NB4 (cell line): Measurements from ENCODE around the gene ARHGAP45.

Source experiments
- DNase-seq: peaks from one replicate; pipeline ENCODE4 v3.0.0; 2010; ENCODE audit warnings: low read depth
- H3K4me3 ChIP-seq: one replicate; pipeline ENCODE4 v1.5.1; 2011; ENCODE audit warnings: mild to moderate bottlenecking, low read depth, low read length, moderate library complexity
- CTCF ChIP-seq: IDR thresholded peaks from one replicate; pipeline ENCODE4 v1.5.1; 2012; ENCODE audit warnings: low read depth, low read length
- MAX ChIP-seq: IDR thresholded peaks from 2 replicates; pipeline ENCODE4 v1.6.1; 2011; ENCODE audit warnings: low read depth, low read length
- MYC ChIP-seq: IDR thresholded peaks from 2 replicates; pipeline ENCODE4 v1.6.1; 2011; ENCODE audit warnings: low read depth, low read length
- POLR2A ChIP-seq: IDR thresholded peaks from 2 replicates; pipeline ENCODE4 v1.6.1; 2011; ENCODE audit warnings: mild to moderate bottlenecking; ENCODE audit not compliant: insufficient read length; ENCODE audit errors: extremely low read depth

Gene ARHGAP45

GRCh38 chr19:1068009-1069001 lies 1.3 kb downstream of the ARHGAP45 start:
- DNase-seq: peak; percentile 77
- H3K4me3 ChIP-seq: peak overlapping the region; percentile 64
- TF ChIP-seq MAX (no peak), MYC (0 out of 2 replicates have a peak, but pooled peaks have one; percentile 44)

GRCh38 chr19:1069009-1069779 lies 2.2 kb downstream of the ARHGAP45 start:
- DNase-seq: peak; percentile 88
- TF ChIP-seq CTCF: no peak
- no peak for TF ChIP-seq POLR2A
- TF ChIP-seq MYC: peak; percentile 97
- TF ChIP-seq MAX: peak; percentile 93
- peak overlapping the region; percentile 53 for H3K4me3 ChIP-seq

GRCh38 chr19:1070576-1070930 lies 3.6 kb downstream of the ARHGAP45 start:
- no peak for TF ChIP-seq MYC
- TF ChIP-seq MAX: no peak
- no peak for TF ChIP-seq CTCF
- no peak for TF ChIP-seq POLR2A
- no peak overlapping the region for H3K4me3 ChIP-seq
- DNase-seq: no peak

GRCh38 chr19:1070931-1071791 lies 4.2 kb downstream of the ARHGAP45 start:
- no peak overlapping the region for H3K4me3 ChIP-seq
- no peak for TF ChIP-seq CTCF
- no peak for TF ChIP-seq POLR2A
- no peak for TF ChIP-seq MYC
- TF ChIP-seq MAX: no peak
- DNase-seq: no peak

GRCh38 chr19:1072371-1073015 lies 5.5 kb downstream of the ARHGAP45 start:
- no peak for DNase-seq
- H3K4me3 ChIP-seq: no peak overlapping the region
- no peak for TF ChIP-seq CTCF
- TF ChIP-seq MYC: no peak
- TF ChIP-seq POLR2A: no peak
- no peak for TF ChIP-seq MAX
